ENCODE results near the gene TFDP2.

DNA sequence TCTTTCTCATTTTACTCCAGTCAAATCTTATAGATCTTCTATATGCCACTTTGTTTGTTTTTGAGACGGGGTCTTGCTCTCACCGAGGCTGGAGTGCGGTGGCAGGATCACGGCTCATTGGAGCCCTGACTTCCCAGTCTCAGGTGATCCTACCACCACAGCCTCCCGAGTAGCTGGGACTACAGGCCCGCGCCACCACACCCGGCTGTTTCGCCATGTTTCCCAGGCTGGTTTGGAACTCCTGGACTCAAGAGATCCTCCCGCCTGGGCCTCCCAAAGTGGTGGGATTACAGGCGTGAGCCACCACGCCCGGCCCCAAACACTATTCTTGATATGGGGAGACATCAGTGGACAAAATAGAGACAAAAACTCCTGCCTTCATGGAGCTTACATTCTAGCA is 927 bp upstream of the TFDP2 start:
- TF ChIP-seq FOS (IDR thresholded peaks at IDR 0.05; ENCODE audit: borderline replicate concordance, extremely low read depth, insufficient read length) (no peak), TAF1 (IDR thresholded peaks at IDR 0.05; ENCODE audit: borderline replicate concordance, low read depth, low read length) (no peak), POLR2AphosphoS5 (IDR thresholded peaks at IDR 0.05; ENCODE audit: low read length) (no peak), EZH2 (IDR thresholded peaks at IDR 0.05; ENCODE audit: borderline replicate concordance, control insufficient read depth, low read depth, low read length) (no peak), ESRRA (IDR thresholded peaks at IDR 0.05; ENCODE audit: low read length) (no peak)
- TF ChIP-seq, protein P1, sequence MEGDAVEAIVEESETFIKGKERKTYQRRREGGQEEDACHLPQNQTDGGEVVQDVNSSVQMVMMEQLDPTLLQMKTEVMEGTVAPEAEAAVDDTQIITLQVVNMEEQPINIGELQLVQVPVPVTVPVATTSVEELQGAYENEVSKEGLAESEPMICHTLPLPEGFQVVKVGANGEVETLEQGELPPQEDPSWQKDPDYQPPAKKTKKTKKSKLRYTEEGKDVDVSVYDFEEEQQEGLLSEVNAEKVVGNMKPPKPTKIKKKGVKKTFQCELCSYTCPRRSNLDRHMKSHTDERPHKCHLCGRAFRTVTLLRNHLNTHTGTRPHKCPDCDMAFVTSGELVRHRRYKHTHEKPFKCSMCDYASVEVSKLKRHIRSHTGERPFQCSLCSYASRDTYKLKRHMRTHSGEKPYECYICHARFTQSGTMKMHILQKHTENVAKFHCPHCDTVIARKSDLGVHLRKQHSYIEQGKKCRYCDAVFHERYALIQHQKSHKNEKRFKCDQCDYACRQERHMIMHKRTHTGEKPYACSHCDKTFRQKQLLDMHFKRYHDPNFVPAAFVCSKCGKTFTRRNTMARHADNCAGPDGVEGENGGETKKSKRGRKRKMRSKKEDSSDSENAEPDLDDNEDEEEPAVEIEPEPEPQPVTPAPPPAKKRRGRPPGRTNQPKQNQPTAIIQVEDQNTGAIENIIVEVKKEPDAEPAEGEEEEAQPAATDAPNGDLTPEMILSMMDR (IDR thresholded peaks at IDR 0.05 in 2 of 3, conservative IDR thresholded peaks at IDR 0.05 in 1 of 3; ENCODE audit: control insufficient read depth in 2 of 3, extremely low read depth in 1 of 3, insufficient read depth in 1 of 3, low read depth in 3 of 3, low read length in 3 of 3): no peak
- TF ChIP-seq, protein P2, sequence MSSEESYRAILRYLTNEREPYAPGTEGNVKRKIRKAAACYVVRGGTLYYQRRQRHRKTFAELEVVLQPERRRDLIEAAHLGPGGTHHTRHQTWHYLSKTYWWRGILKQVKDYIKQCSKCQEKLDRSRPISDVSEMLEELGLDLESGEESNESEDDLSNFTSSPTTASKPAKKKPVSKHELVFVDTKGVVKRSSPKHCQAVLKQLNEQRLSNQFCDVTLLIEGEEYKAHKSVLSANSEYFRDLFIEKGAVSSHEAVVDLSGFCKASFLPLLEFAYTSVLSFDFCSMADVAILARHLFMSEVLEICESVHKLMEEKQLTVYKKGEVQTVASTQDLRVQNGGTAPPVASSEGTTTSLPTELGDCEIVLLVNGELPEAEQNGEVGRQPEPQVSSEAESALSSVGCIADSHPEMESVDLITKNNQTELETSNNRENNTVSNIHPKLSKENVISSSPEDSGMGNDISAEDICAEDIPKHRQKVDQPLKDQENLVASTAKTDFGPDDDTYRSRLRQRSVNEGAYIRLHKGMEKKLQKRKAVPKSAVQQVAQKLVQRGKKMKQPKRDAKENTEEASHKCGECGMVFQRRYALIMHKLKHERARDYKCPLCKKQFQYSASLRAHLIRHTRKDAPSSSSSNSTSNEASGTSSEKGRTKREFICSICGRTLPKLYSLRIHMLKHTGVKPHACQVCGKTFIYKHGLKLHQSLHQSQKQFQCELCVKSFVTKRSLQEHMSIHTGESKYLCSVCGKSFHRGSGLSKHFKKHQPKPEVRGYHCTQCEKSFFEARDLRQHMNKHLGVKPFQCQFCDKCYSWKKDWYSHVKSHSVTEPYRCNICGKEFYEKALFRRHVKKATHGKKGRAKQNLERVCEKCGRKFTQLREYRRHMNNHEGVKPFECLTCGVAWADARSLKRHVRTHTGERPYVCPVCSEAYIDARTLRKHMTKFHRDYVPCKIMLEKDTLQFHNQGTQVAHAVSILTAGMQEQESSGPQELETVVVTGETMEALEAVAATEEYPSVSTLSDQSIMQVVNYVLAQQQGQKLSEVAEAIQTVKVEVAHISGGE (CRISPR knock-in tag; IDR thresholded peaks at IDR 0.05): no peak
